GM21786 (cell line): ENCODE measurements around the gene AQP7.
"Not testable (repeated sequence)": the region's sequence is repeated elsewhere in the genome, so short reads cannot be mapped to it uniquely, and the experiment has no call there.

Experiments used
- ATAC-seq: cut with Tn5 transposase; IDR thresholded peaks from one replicate; pipeline ENCODE4 v1.9.1; 2021; ENCODE audit not compliant: unreplicated experiment

AQP7 gene

DNA sequence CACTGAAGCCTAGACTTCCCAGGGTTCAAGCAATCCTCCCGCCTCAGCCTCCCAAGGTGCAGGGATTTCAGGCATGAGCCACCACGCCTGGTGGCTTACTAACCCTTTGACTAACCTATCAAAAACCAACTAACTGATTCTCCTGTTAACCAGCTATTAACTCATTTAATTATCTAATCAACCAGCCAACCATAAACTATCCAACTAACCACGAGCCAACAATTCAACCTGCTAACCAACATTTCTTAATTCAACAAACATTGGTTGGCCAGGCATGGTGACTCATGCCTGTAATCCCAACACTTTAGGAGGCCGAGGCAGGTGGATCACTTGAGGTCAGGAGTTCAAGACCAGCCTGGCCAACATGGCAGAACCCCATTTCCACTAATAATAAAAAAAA, 3.3 kb downstream of the AQP7 start:
- not testable (repeated sequence) for ATAC-seq

GRCh38 chr9:33397801-33398200, 4.6 kb downstream of the AQP7 start:
- not testable (repeated sequence) for ATAC-seq

DNA sequence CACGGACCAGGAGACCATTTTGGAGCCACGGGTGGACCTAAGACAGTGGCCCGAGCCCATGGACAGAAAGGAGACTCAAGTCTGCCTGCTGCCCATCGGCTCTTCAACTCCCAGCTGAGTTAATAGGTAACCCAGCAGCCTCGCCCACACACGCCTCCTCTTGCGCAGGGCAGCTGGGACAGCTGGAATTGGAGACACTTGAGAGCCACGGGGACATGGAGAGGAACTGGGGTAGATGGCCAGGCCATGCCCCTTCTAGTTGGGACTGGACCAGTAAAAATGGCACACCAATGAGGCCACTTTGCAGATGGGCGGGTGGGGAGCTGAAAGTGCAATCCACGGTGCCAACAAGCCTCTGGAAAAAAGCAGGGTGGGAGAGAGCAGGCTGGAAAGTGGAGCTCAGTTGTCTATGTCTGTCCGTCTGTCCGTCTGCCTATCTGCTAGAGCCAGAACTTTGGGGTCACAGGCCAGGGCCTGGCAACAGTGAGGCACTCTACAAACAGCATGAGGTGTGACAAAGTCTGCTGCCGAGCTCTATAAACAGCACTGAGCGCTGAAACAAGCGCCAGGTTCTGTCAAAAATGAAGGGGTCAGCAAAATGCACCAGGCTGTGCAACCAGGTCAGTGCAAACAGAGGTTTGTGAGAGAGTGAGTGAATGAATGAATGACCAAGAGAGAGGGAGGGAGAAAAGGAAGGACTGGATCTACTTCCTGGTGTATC, 7.0 kb downstream of the AQP7 start:
- not testable (repeated sequence) for ATAC-seq

DNA sequence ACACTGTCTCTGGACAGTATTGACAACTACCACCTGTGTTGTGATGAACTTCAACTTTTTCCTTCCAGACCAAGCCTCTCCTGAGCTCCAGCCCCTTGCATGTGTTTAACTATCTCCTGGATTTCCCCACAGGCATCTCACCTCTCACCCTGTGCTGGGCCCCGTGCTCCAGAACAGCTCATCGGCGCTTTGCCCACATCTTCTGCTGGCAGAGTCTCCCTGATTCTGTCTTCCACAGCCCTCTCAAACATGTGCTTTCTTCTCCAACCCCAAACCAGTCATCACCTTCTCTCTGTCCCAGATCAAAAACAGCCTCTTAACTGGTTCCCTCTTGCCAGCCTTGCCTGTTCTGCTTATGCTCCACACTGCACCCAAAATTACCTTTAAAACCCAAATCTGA, 8.4 kb downstream of the AQP7 start:
- ATAC-seq: not testable (repeated sequence)

DNA sequence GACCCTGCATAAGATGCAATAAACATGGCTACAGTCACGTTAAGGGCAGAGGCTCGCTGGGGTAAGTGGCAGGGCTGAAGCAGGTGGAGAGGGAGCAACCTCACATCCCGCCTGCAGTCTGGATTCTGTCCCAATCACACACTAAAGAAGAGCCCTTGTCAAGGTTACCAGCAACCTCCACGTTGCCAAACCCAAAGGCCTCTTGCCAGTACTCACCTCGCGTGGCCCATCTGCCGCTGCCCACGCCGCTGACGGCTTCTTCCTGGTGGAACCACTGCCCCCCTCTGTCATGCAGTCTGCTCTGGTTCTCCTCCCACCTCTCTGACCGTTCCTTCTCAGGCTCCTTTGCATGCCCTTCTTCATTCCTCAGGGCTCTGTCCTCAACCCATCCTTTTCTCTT, 8.8 kb downstream of the AQP7 start:
- ATAC-seq: no peak

- not testable (repeated sequence) for ATAC-seq
Measured at GRCh38 chr9:33392591-33393021, 9.8 kb downstream of the AQP7 start.

DNA sequence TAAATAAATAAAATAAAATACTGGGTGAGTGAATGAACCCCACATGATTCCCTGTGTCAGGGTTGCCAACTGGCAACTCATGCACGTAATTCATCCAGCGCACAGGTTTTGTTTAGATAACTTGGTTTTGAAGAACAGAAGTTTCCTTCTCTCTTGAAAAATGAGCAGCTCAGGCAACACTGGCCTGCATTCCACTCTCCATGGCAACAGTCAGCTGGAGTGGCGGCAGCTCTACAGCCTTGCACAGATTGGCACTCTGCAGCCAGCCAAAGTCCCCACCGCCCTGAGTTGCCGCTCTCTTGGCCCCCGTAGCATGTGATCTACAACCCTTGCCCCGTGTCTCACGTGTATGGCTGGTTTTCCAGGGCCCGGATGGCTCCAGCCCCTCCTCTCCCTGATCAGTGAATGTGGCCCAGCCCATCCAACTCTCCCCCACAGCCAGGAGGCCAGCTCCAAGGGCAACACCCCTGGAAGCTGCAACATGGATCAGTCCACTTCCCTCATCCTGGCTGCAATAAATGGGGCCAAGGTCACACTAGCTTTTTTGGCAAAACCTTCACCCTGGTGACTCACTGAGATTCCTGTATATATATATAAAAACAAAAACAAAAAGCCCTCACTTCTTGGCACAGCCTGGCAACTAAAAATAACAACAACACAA, 11.1 kb downstream of the AQP7 start:
- ATAC-seq: not testable (repeated sequence)

DNA sequence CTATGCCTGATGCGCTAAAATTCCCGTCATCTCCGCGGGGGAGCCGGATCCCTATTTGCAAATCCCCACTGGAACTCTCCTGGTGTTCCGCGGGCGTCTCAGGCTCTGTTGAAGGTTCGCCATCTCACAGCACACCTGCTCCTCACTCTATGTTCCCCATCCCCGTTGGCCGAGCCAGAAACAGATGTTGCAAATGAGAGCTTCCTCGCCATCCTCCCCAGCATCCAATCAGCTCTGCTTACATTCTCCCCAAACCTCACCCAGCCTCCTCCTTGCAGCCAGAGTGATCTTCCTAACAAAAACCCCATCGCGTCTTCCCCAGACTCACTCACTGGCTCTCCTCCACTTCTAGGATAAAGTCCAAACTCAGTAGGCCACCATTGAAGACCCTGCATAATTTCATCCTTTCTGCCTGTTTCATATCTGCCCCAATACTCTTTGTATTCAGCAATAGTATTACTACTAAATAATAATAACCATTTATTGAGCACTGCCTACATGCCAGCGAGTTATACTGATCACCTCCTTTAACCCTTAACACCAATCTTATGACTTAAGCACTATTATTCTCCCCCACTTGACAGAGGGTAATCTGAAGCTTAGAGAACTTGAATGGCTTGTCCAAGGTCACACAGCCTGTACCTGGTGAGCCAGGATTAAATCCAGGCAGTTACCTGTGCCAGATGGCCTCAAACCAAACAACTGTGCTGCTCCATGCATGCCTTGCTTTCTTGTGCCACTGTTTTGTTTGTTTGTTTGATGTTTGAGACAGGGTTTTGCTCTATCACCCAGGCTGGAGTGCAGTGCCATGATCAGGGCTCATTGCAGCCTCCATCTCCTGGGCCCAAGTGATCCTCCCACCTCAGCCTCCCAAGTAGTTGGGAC, 14.0 kb downstream of the AQP7 start:
- no peak for ATAC-seq

DNA sequence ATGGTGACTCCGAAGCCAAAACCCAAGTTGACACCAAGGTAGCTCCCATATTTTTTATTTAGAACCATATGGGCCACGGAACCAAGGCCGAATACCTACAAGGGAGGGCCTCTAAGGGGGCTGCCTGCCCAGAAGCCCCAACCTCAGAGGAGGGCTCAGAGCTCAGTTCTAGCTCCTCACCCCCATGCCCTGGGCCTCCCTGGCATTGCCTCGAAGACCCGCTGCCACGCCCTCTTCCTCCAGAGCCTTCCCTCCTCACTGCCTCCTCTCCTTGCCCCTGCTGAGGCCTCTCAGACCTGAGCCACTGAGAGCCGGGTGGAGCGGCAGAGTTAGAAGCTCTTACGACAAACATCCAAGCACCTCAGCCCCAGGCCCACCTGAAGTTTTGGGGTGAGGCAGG, 15.4 kb downstream of the AQP7 start:
- not testable (repeated sequence) for ATAC-seq

DNA sequence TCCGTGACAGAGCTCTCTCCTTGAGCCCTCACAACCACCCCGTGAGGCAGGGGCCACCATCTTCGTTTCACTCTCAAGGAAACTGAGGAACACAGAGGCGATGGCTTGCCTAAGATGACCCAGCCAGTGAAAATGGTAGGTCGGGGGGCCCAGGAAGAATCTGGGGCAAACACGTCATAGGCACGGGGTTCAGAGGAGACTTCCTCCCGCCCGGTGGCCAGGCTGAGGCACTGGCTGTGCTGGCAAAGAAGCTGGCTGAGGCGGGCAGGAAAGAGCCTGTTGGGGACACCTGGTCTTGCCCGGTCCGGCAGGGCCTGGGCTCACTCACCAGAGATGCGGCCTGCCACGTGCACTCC, 15.7 kb downstream of the AQP7 start:
- ATAC-seq: not testable (repeated sequence)

DNA sequence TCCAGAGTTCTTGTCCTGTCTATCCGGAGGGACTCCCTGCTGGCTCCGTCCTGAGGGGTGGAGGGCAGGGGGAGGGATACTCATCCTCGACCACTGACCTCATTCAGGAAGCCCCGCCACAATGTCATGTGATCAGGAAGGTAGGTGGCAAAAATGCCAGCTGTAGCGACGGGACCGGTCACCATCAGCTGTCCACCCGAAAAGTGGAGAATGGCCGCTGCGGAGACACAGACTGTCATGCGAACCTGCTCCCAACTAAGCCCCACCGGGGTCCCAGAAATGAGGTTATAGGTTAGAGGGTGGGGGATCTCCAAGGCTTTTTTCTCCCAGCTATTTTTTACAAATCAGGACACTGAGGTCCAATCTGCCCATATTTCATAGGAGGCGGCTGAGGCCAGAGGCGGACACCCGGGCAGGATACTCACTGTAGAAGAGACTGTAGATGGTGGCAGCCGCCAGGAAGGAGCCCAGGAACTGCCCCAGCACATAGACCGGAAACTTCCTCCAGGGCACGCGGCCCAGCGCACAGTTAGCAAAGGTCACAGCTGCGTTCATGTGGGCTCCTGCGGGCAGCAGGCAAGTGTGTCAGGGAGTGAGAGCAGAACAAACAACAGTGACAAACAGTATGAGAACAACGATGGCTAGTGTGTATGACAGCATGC, 16.3 kb downstream of the AQP7 start:
- not testable (repeated sequence) for ATAC-seq

DNA sequence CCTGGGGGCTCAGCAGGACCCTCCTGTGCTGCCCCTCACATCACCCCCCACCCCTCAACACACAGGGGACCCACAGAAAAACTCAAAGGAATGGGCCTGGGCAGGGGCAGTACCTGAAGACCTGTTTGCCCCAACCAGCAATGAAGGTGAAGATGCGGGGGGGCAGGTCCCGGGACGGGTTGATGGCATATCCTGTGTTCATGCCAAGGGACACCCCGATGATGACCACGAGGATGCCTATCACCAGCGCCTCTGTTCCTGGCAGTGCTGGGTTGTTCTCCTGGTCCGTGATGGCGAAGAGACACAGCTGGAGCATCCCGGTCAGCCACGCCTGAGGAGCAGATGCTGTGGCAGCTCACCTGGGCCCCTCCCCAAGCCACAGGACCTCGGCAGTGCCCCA, 16.8 kb downstream of the AQP7 start:
- ATAC-seq: not testable (repeated sequence)

GRCh38 chr9:33383396-33383795, 19.0 kb downstream of the AQP7 start:
- not testable (repeated sequence) for ATAC-seq

- ATAC-seq: not testable (repeated sequence)
Measured at GRCh38 chr9:33382397-33382796, 20.0 kb downstream of the AQP7 start.

DNA sequence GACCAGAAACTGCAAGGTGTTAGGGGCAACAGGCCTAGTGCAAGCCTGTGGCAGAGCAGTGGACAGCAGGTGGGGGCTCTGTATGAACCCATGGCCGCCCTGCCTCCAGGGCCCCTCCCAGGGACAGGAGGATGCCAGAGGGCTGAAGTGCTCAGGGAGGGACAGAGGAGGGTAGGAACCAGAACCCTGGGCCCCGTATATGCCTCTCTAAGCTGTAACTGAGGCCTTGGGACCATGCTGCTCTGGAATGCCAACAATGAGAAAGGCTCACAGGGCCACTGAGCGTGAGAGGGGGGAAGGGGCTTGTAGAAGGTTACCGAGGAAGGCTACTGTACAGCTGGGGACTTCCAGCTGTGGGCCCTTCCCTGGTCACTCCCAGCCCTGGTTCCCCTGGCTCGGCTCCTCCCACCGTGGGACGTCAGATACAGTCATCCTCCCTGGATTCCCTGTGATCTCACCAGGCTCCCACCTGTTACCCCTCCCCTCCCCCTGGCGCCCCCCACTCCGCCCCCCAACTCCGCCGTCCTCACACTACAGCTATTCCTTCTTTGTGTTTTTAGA, 21.1 kb downstream of the AQP7 start:
- ATAC-seq: no peak

DNA sequence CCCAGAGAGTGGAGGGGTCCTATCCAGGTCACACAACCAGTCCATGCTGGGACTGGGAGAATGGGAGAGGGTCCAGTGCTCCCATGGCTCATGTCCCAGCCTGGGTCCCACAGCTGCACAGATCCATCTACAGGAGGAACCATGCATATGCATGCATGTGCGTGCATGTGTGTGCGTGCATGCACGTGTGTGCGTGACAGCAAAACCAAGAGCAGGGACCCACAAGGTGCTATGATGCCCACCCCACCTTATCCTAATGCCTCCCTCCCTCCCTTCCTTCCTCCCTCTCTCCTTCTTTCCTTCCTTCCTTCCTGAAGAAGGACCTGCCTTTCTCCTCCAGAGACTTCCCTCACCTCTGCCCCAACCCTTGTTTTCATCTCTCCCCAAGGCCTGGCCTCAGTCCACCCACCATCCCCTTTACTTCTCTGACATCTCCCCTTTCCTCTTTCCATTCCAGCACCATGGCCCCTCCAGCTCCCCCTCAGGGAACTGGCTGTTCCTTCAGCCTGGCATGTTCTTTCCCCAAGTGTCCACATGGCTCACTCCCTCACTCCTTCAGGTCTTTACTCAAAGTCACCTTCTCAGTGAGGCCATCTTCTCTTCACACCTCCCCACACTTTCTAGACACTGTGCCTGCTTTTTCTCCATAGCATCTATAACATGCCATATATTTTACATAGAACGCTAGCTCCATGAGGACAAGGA, 21.8 kb downstream of the AQP7 start:
- no peak for ATAC-seq

- ATAC-seq: no peak
Measured at GRCh38 chr9:33379666-33380389, 22.5 kb downstream of the AQP7 start.

- ATAC-seq: no peak
Measured at GRCh38 chr9:33378121-33378795, 24.1 kb downstream of the AQP7 start.
